ENCODE measurements around the gene SEMA3D. TPM values are rescaled to one million over a fixed set of nuclear protein-coding genes. Genes with fewer than 3 reads are reported as not detected.

Gene SEMA3D
- total RNA-seq, 1 donor from 2014 or later = 264 TPM

DNA sequence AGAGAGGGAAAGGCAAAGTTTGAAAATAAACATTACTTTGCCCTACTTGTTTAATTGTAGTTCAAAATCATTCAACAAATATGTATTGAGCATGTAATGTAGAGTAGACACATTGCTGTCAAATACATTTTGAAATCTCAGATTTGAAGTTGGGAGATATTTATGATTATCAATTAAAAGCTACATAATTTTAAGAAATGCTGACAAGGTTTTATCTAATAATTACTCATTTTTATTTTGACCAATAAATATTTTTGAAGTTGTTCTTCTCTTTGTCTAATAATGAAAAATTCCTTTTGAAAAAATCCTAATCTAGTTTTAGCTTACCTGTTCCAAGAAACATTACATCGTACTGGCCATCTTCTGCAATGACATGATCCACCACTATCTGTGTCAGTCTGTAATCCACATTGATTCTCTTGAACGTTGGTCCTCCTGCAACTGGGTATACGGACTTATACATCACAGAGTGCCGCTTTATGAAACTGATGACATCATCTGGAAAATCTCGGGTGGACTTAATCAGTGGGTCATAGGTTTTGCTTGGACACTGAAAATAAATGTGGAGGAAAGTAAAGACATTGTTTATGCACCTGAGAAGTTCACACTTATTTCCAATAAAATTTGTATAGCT, 164.7 kb downstream of the SEMA3D start:
- H3K4me1 Mint-ChIP-seq = peaks cover 51% of the 10 kb centered on the region
- no peak overlapping the region for H3K4me3 Mint-ChIP-seq
- no peak for TF ChIP-seq CTCF (IDR thresholded peaks at IDR 0.05; ENCODE audit: unreplicated experiment)
- H3K36me3 Mint-ChIP-seq = peaks cover 13% of the 10 kb centered on the region
- no peaks in the 10 kb centered on the region for H3K9me3 Mint-ChIP-seq
- H3K27ac Mint-ChIP-seq = no peak overlapping the region
- DNase-seq (ENCODE audit: low spot score in 2 of 2, unreplicated experiment in 2 of 2) = no peak
- no peaks in the 10 kb centered on the region for H3K27me3 Mint-ChIP-seq (ENCODE audit: low read depth)

- peak; percentile 51 for TF ChIP-seq CTCF (IDR thresholded peaks at IDR 0.05; ENCODE audit: unreplicated experiment)
- H3K36me3 Mint-ChIP-seq = peaks cover 18% of the 10 kb centered on the region
- peaks cover 52% of the 10 kb centered on the region for H3K4me1 Mint-ChIP-seq
- no peak for DNase-seq (ENCODE audit: low spot score in 2 of 2, unreplicated experiment in 2 of 2)
- H3K9me3 Mint-ChIP-seq = no peaks in the 10 kb centered on the region
- H3K4me3 Mint-ChIP-seq = no peak overlapping the region
- H3K27ac Mint-ChIP-seq = no peak overlapping the region
- H3K27me3 Mint-ChIP-seq (ENCODE audit: low read depth) = no peaks in the 10 kb centered on the region
Observed at GRCh38 chr7:85021101-85021704, 165.7 kb downstream of the SEMA3D start.

DNA sequence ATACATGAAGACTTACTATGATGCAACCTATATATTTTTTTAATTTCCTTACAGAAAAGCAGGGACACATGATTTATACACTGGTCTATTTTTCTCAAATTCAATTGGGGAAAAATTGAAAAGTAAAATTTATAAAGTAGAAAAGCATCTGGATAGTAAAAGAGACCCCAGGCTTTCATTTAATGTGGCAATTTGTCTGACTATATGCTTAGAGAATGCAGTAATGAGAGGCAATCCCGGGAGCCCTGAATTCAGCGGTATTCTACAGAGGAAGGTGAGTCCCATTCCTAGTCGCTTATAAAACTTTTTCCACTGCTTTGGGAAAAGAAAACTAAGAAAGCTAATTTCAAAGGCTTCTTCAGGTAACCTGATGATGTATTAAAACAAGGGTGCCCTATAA, 167.1 kb downstream of the SEMA3D start:
- Mint-ChIP-seq H3K36me3 (peaks cover 22% of the 10 kb centered on the region), H3K9me3 (no peaks in the 10 kb centered on the region), H3K27ac (peak overlapping the region; percentile 43), H3K4me3 (no peak overlapping the region), H3K27me3 (ENCODE audit: low read depth) (no peaks in the 10 kb centered on the region), H3K4me1 (peaks cover 49% of the 10 kb centered on the region)
- DNase-seq (ENCODE audit: low spot score in 2 of 2, unreplicated experiment in 2 of 2) = no peak
- TF ChIP-seq CTCF (IDR thresholded peaks at IDR 0.05; ENCODE audit: unreplicated experiment) = no peak

DNA sequence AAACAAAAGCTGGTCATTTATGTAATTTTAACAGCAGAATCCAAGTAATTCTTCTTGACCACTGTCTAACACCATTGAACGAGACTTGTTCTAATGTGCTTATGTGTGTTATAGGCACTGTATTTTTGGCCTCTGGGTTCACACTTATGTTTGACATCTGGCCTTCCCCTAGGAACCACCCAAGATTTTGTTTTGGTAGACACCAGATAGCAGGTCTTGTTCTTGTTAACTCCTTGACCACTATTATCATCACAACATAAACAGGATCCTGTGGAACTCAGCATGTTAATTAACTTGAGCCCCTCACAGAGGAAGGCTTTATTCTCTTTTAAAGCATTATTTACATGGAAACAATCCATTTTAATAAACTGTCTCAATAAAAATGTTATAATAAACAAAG, 167.7 kb downstream of the SEMA3D start:
- no peak for TF ChIP-seq CTCF (IDR thresholded peaks at IDR 0.05; ENCODE audit: unreplicated experiment)

DNA sequence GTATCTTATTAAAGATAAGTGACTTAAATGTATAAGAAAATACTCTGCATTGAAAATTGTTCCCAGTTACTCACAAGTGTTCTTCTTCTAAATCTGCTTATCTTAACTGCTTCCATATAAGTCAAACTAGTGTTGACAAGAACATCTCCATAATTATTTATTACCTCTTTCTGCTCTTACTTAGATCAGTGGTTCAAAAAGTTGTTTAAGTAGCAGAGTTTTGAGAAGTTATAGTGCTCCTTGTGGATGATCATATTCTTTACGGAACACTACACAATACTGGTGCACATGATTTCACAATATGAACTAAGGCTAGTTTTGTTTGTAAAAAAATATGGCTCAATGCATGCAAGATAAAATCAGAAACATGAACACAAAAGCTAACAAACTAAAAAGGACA, 168.4 kb downstream of the SEMA3D start:
- H3K27ac Mint-ChIP-seq = peak overlapping the region; percentile 50
- no peaks in the 10 kb centered on the region for H3K9me3 Mint-ChIP-seq
- peaks cover 22% of the 10 kb centered on the region for H3K36me3 Mint-ChIP-seq
- no peaks in the 10 kb centered on the region for H3K27me3 Mint-ChIP-seq (ENCODE audit: low read depth)
- DNase-seq (ENCODE audit: low spot score in 2 of 2, unreplicated experiment in 2 of 2) = no peak
- no peak for TF ChIP-seq CTCF (IDR thresholded peaks at IDR 0.05; ENCODE audit: unreplicated experiment)
- no peak overlapping the region for H3K4me3 Mint-ChIP-seq
- peaks cover 42% of the 10 kb centered on the region for H3K4me1 Mint-ChIP-seq

More for the DNA sequence above, 167.7 kb downstream of the SEMA3D start:
- Mint-ChIP-seq H3K36me3 (peaks cover 22% of the 10 kb centered on the region), H3K9me3 (no peaks in the 10 kb centered on the region), H3K27me3 (ENCODE audit: low read depth) (no peaks in the 10 kb centered on the region), H3K27ac (no peak overlapping the region), H3K4me1 (peaks cover 44% of the 10 kb centered on the region), H3K4me3 (no peak overlapping the region)
- no peak for DNase-seq (ENCODE audit: low spot score in 2 of 2, unreplicated experiment in 2 of 2)
